Heart left ventricle (tissue), 13 donors: Measurements from ENCODE around the gene TMED5.

ENCODE experiments used
- CTCF ChIP-seq, 12 donors: fragments of 200-600 bp; sonication (generic) in 4 of 12; IDR thresholded peaks; one replicate each; pipeline versions ENCODE4 v1.5.0 to v1.8.0; 2018 to 2022; ENCODE audit warnings: antibody characterized with exemption in 12 of 12, mild to moderate bottlenecking in 5 of 12
- POLR2A ChIP-seq, 2 donors: fragments of 450-650 bp; IDR thresholded peaks; one replicate each; pipeline ENCODE4 v1.6.1; 2017; ENCODE audit warnings: antibody characterized with exemption in 2 of 2, mild to moderate bottlenecking in 2 of 2, moderate library complexity in 2 of 2
- donor health status: ischemic (EF 13 %, LVEDD 7.1; RV severe dilation, severe dysfunction).
- donor health status: DM: no; HTN: yes; CAD: no.
- donor health status: DM: no; HTN: no; CAD: no.
- donor health status: ischemic (EF 25% LVEDD 6.9; RV normal size, moderate dysfunction).
- donor health status: ischemic (EF 25% LVEDD 5.7; RV mildly dilated, moderate dysfunction).
- donor health status: ischemic (EF 35%, LVEDD 5.7; RV mildly dilated, moderate dysfunction).
- donor health status: nonischemic (EF 11% LVEDD 7.7; RV severe dilation, severe dysfunction).
- donor health status: DM: yes; HTN: yes; CAD: no.
- donor health status: PGD.
- donor health status: ischemic (EF 29% LVEDD 5.4; RV normal size, mild dysfunction).
- donor health status: nonischemic (EF 23%, LVEDD 6.1; RV moderate dilation, normal function).

GRCh38 chr1:93194231-93194990 is 14.2 kb upstream of the TMED5 start:
- TF ChIP-seq POLR2A (IDR thresholded peaks at IDR 0.05) (no peak), CTCF (IDR thresholded peaks at IDR 0.05) (no peak)
